ENCODE measurements around the gene TMEM117.

TMEM117 gene

GRCh38 chr12:43835656-43836474 lies at the start of gene TMEM117:
TMEM117 (plus strand) TSS chr12:43836081.
- no peak for DNase-seq (ENCODE audit: low spot score)

- no peak for DNase-seq (ENCODE audit: low spot score)
Measured at GRCh38 chr12:43786899-43787693, 48.8 kb upstream of the TMEM117 start.

GRCh38 chr12:43789941-43790340 lies 45.9 kb upstream of the TMEM117 start:
- DNase-seq (ENCODE audit: low spot score): no peak

- no peak for DNase-seq (ENCODE audit: low spot score)
Measured at GRCh38 chr12:43795716-43796280, 40.1 kb upstream of the TMEM117 start.

GRCh38 chr12:43797561-43798217 lies 38.2 kb upstream of the TMEM117 start:
- DNase-seq (ENCODE audit: low spot score): no peak

- peak; percentile 34 for DNase-seq (ENCODE audit: low spot score)
Measured at GRCh38 chr12:43805149-43805859, 30.6 kb upstream of the TMEM117 start.

GRCh38 chr12:43805860-43806736 lies 29.8 kb upstream of the TMEM117 start, which contains the start of gene TWF1:
TWF1 (minus strand) TSS chr12:43806317; CDS start chr12:43806245, 72 bp downstream.
- DNase-seq (ENCODE audit: low spot score): peak; percentile 73

GRCh38 chr12:43806737-43807072 lies 29.2 kb upstream of the TMEM117 start:
- DNase-seq (ENCODE audit: low spot score): no peak

- DNase-seq (ENCODE audit: low spot score): peak; percentile 28
Measured at GRCh38 chr12:43807386-43807785, 28.5 kb upstream of the TMEM117 start.

- no peak for DNase-seq (ENCODE audit: low spot score)
Measured at GRCh38 chr12:43812057-43812456, 23.8 kb upstream of the TMEM117 start.

GRCh38 chr12:43812926-43813325 lies 23.0 kb upstream of the TMEM117 start:
- no peak for DNase-seq (ENCODE audit: low spot score)

GRCh38 chr12:43815416-43815815 lies 20.5 kb upstream of the TMEM117 start:
- DNase-seq (ENCODE audit: low spot score): no peak

GRCh38 chr12:43816168-43816567 lies 19.7 kb upstream of the TMEM117 start:
- DNase-seq (ENCODE audit: low spot score): no peak

GRCh38 chr12:43824207-43824775 lies 11.6 kb upstream of the TMEM117 start:
- no peak for DNase-seq (ENCODE audit: low spot score)

- DNase-seq (ENCODE audit: low spot score): no peak
Measured at GRCh38 chr12:43826681-43827080, 9.2 kb upstream of the TMEM117 start.

GRCh38 chr12:43827093-43827492 lies 8.8 kb upstream of the TMEM117 start:
- no peak for DNase-seq (ENCODE audit: low spot score)

GRCh38 chr12:43832463-43833168 lies 3.3 kb upstream of the TMEM117 start:
- no peak for DNase-seq (ENCODE audit: low spot score)

GRCh38 chr12:43835264-43835655 lies 621 bp upstream of the TMEM117 start:
- no peak for DNase-seq (ENCODE audit: low spot score)

GRCh38 chr12:43836475-43836989 lies 651 bp downstream of the TMEM117 start:
- peak; percentile 72 for DNase-seq (ENCODE audit: low spot score)

Data from pons (tissue), 1 donor.